Measurements from ENCODE around the gene MAML2. TPM values are rescaled to one million over a fixed set of nuclear protein-coding genes. Genes with fewer than 3 reads are reported as not detected.

Gene MAML2
- total RNA-seq, 1 experiment from 2014 or later, result 22.7 TPM

- no peak overlapping the region for H3K27ac Mint-ChIP-seq (ENCODE audit: unreplicated experiment)
Observed at GRCh38 chr11:96361778-96362177, 18.8 kb upstream of the MAML2 start.

DNA sequence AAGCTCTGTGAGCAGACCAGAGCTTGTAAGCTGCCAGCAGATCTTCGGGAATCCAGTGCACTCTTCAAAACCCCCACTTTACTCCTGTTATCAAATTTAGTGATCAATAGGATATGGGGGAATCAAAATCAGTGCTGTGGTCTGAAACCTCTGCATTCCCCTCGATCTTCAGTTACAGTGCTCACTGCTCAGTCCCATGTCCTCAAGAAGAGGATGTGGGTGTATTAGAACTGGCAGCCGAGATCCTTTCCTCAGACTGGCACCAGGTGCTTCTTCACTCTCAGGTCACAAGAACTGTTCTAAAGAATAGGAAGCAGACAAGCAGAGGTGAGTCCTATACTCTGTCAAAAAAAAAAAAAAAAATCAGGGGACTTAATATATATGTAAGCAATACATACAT, 15.3 kb upstream of the MAML2 start:
- intact Hi-C loops (cut with micrococcal nuclease; ENCODE audit: unreplicated experiment), result no loop called here
- BruUV-seq (replicated peaks), result no TSS peak
- Mint-ChIP-seq H3K4me3 (ENCODE audit: low read depth, unreplicated experiment) (no peak overlapping the region), H3K9me3 (ENCODE audit: low read depth, unreplicated experiment) (no peaks in the 10 kb centered on the region), H3K27me3 (ENCODE audit: unreplicated experiment) (no peaks in the 10 kb centered on the region), H3K27ac (ENCODE audit: unreplicated experiment) (no peak overlapping the region), H3K4me1 (ENCODE audit: low read depth, unreplicated experiment) (no peaks in the 10 kb centered on the region), H3K36me3 (ENCODE audit: insufficient read depth, unreplicated experiment) (peaks cover 8% of the 10 kb centered on the region)
- CTCF ChIA-PET, result no interaction called here
- TF ChIP-seq CTCF (IDR thresholded peaks at IDR 0.05; ENCODE audit: unreplicated experiment), result no peak
- no peak for DNase-seq

More at GRCh38 chr11:96361778-96362177, 18.8 kb upstream of the MAML2 start:
- no peak for DNase-seq
- no peaks in the 10 kb centered on the region for H3K27me3 Mint-ChIP-seq (ENCODE audit: unreplicated experiment)
- H3K4me3 Mint-ChIP-seq (ENCODE audit: low read depth, unreplicated experiment), result no peak overlapping the region
- no TSS peak for BruUV-seq (replicated peaks)
- intact Hi-C loops (cut with micrococcal nuclease; ENCODE audit: unreplicated experiment), result no loop called here
- no peaks in the 10 kb centered on the region for H3K4me1 Mint-ChIP-seq (ENCODE audit: low read depth, unreplicated experiment)
- no peak for TF ChIP-seq CTCF (IDR thresholded peaks at IDR 0.05; ENCODE audit: unreplicated experiment)
- CTCF ChIA-PET, result no interaction called here
- peaks cover 8% of the 10 kb centered on the region for H3K36me3 Mint-ChIP-seq (ENCODE audit: insufficient read depth, unreplicated experiment)
- H3K9me3 Mint-ChIP-seq (ENCODE audit: low read depth, unreplicated experiment), result no peaks in the 10 kb centered on the region

- no peak for DNase-seq
- H3K9me3 Mint-ChIP-seq (ENCODE audit: low read depth, unreplicated experiment), result no peaks in the 10 kb centered on the region
- no TSS peak for BruUV-seq (replicated peaks)
- no peaks in the 10 kb centered on the region for H3K27me3 Mint-ChIP-seq (ENCODE audit: unreplicated experiment)
- H3K4me3 Mint-ChIP-seq (ENCODE audit: low read depth, unreplicated experiment), result no peak overlapping the region
- no peak overlapping the region for H3K27ac Mint-ChIP-seq (ENCODE audit: unreplicated experiment)
- intact Hi-C loops (cut with micrococcal nuclease; ENCODE audit: unreplicated experiment), result no loop called here
- no peaks in the 10 kb centered on the region for H3K4me1 Mint-ChIP-seq (ENCODE audit: low read depth, unreplicated experiment)
- H3K36me3 Mint-ChIP-seq (ENCODE audit: insufficient read depth, unreplicated experiment), result peaks cover 8% of the 10 kb centered on the region
- CTCF ChIA-PET, result interaction anchor here (0.9 kb wide), 1 partner anchor 15 kb away, joined by 3 read pairs; the partner anchor contains the start of gene MAML2
- no peak for TF ChIP-seq CTCF (IDR thresholded peaks at IDR 0.05; ENCODE audit: unreplicated experiment)
Observed at GRCh38 chr11:96357794-96358193, 14.8 kb upstream of the MAML2 start.

DNA sequence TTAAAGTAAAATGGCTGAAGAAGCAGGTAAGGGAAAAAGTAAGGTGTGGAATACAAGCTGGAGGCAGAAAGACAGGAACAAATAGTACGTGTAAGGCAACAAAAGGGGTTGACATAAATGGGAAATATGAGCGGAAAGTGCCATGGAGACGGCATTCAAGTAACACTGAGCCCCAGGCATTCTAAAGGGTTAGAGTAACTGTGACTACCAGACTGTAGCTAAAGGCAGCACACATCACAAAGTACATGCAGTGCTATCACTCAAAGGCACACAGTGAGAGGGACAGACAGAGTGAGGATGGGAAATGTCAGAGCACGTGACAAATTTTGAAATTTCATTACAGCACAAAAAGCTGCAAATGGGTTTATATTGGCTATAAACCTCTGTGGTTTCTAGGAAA, 13.9 kb upstream of the MAML2 start:
- BruUV-seq (replicated peaks), result no TSS peak
- Mint-ChIP-seq H3K27ac (ENCODE audit: unreplicated experiment) (no peak overlapping the region), H3K27me3 (ENCODE audit: unreplicated experiment) (no peaks in the 10 kb centered on the region), H3K9me3 (ENCODE audit: low read depth, unreplicated experiment) (no peaks in the 10 kb centered on the region), H3K36me3 (ENCODE audit: insufficient read depth, unreplicated experiment) (peaks cover 8% of the 10 kb centered on the region), H3K4me1 (ENCODE audit: low read depth, unreplicated experiment) (no peaks in the 10 kb centered on the region), H3K4me3 (ENCODE audit: low read depth, unreplicated experiment) (no peak overlapping the region)
- CTCF ChIA-PET, result interaction anchor here (0.9 kb wide), 1 partner anchor 14 kb away, joined by 3 read pairs; the partner anchor contains the start of gene MAML2
- DNase-seq, result no peak
- no peak for TF ChIP-seq CTCF (IDR thresholded peaks at IDR 0.05; ENCODE audit: unreplicated experiment)
- intact Hi-C loops (cut with micrococcal nuclease; ENCODE audit: unreplicated experiment), result no loop called here

All from Calu3 (cell line).